ENCODE results near the gene PNLDC1. TPM values are rescaled to one million over a fixed set of nuclear protein-coding genes. Genes with fewer than 3 reads are reported as not detected.
"Not testable (repeated sequence)": the region's sequence is repeated elsewhere in the genome, so short reads cannot be mapped to it uniquely, and the experiment has no call there.

Gene PNLDC1
- total RNA-seq, 4 donors from 2014 or later = not detected

GRCh38 chr6:159862103-159862502 lies 62.0 kb downstream of the PNLDC1 start:
- TF ChIP-seq POLR2A (IDR thresholded peaks at IDR 0.05) = no peak
- no peak for TF ChIP-seq CTCF (IDR thresholded peaks at IDR 0.05 in 4 of 5, conservative IDR thresholded peaks at IDR 0.05 in 1 of 5)
- Histone ChIP-seq H3K4me3 (no peak overlapping the region), H3K9me3 (no peaks in the 10 kb centered on the region), H3K36me3 (no peaks in the 10 kb centered on the region), H3K27ac (no peak overlapping the region), H3K4me1 (peaks cover 0 to 3% of the 10 kb centered on the region in 2 donors), H3K27me3 (no peaks in the 10 kb centered on the region)
- no peak for ATAC-seq
- intact Hi-C loops (cut with DNase I; ENCODE audit: low total_unique reads) = loop anchor here (10.0 kb wide), 1 partner anchor 223 kb away; no protein-coding TSS in a partner anchor
- DNase-seq = no peak
- in situ Hi-C loops (cut with MboI; ENCODE audit: low sequenced_read_pairs in 4 of 4) = loop anchor here (10.0 to 25.0 kb wide), 5 partner anchors 73 to 600 kb away; no protein-coding TSS in a partner anchor

GRCh38 chr6:159863341-159863740 lies 63.3 kb downstream of the PNLDC1 start:
- in situ Hi-C loops (cut with MboI; ENCODE audit: low sequenced_read_pairs in 4 of 4) (loop anchor here (10.0 to 25.0 kb wide), 5 partner anchors 71 to 599 kb away; no protein-coding TSS in a partner anchor), intact Hi-C loops (cut with DNase I; ENCODE audit: low total_unique reads) (loop anchor here (1.0 to 10.0 kb wide), 3 partner anchors 78 to 593 kb away; no protein-coding TSS in a partner anchor)
- not testable (repeated sequence) for H3K27ac ChIP-seq

GRCh38 chr6:159865226-159865920 lies 65.3 kb downstream of the PNLDC1 start:
- in situ Hi-C loops (cut with MboI; ENCODE audit: low sequenced_read_pairs in 4 of 4) = loop anchor here (5.0 to 25.0 kb wide), 6 partner anchors 69 to 597 kb away; no protein-coding TSS in a partner anchor

More at GRCh38 chr6:159863341-159863740, 63.3 kb downstream of the PNLDC1 start:
- peak; percentile 48 to 65 (median 52) for TF ChIP-seq CTCF (IDR thresholded peaks at IDR 0.05 in 4 of 5, conservative IDR thresholded peaks at IDR 0.05 in 1 of 5)
- H3K9me3 ChIP-seq, H3K27me3 ChIP-seq, H3K36me3 ChIP-seq, H3K4me1 ChIP-seq, H3K4me3 ChIP-seq: not testable (repeated sequence)
- peak in 1 of 2 donors; percentile 6 for DNase-seq
- peak; percentile 60 to 86 for ATAC-seq

More at GRCh38 chr6:159865226-159865920, 65.3 kb downstream of the PNLDC1 start:
- Histone ChIP-seq H3K4me3 (no peak overlapping the region), H3K4me1 (peaks cover 0 to 3% of the 10 kb centered on the region in 2 donors), H3K27me3 (no peaks in the 10 kb centered on the region), H3K27ac (no peak overlapping the region), H3K36me3 (no peaks in the 10 kb centered on the region), H3K9me3 (no peaks in the 10 kb centered on the region)
- TF ChIP-seq POLR2A (IDR thresholded peaks at IDR 0.05) (no peak), CTCF (IDR thresholded peaks at IDR 0.05 in 4 of 5, conservative IDR thresholded peaks at IDR 0.05 in 1 of 5) (no peak)
- no peak for ATAC-seq
- intact Hi-C loops (cut with DNase I; ENCODE audit: low total_unique reads) = loop anchor here (10.0 kb wide), 1 partner anchor 219 kb away; no protein-coding TSS in a partner anchor
- no peak for DNase-seq
